Stimulated activated naive B cell treated with anti-CD40 and anti-IgM and Interleukin-4, amounts not matched to agents 10 μg/mL and 1 μg/mL and 100 μg/mL, for 72 hours (primary cell): Measurements from ENCODE around the gene MVB12B.

Source experiments
- ATAC-seq, 2 donors: fragments of 150-1000 bp; cut with Tn5 transposase; replicated peaks; 2 replicates each; pipeline ENCODE4 v1.10.0; 2021; ENCODE audit warnings: moderate library complexity in 1 of 2
- DNase-seq: peaks from one replicate; pipeline ENCODE4 v3.0.0; 2021
- H3K27ac Mint-ChIP-seq: one replicate; pipeline ENCODE4 v1.8.0; 2022; ENCODE audit warnings: mild to moderate bottlenecking, mixed read lengths
- H3K27me3 Mint-ChIP-seq, 2 donors: one replicate each; pipeline ENCODE4 v1.8.0; 2022; ENCODE audit warnings: mixed read lengths in 2 of 2
- H3K36me3 Mint-ChIP-seq, 2 donors: one replicate each; pipeline ENCODE4 v1.8.0; 2022; ENCODE audit warnings: mixed read lengths in 2 of 2, mild to moderate bottlenecking in 1 of 2
- H3K4me1 Mint-ChIP-seq, 2 donors: one replicate each; pipeline ENCODE4 v1.8.0; 2022; ENCODE audit warnings: mixed read lengths in 2 of 2, mild to moderate bottlenecking in 1 of 2
- H3K4me3 Mint-ChIP-seq, 2 donors: one replicate each; pipeline ENCODE4 v1.8.0; 2022; ENCODE audit warnings: mild to moderate bottlenecking in 2 of 2, mixed read lengths in 2 of 2, moderate library complexity in 1 of 2
- H3K9me3 Mint-ChIP-seq, 2 donors: one replicate each; pipeline ENCODE4 v1.8.0; 2022; ENCODE audit warnings: mixed read lengths in 2 of 2, mild to moderate bottlenecking in 1 of 2

The MVB12B gene

GRCh38 chr9:126459546-126459945 is 132.9 kb downstream of the MVB12B start:
- no peak for ATAC-seq
- no peaks in the 10 kb centered on the region for H3K4me1 Mint-ChIP-seq
- no peak overlapping the region for H3K27ac Mint-ChIP-seq
- H3K4me3 Mint-ChIP-seq, result no peak overlapping the region
- H3K9me3 Mint-ChIP-seq, result no peaks in the 10 kb centered on the region
- H3K27me3 Mint-ChIP-seq, result no peaks in the 10 kb centered on the region
- DNase-seq, result no peak
- H3K36me3 Mint-ChIP-seq, result no peaks in the 10 kb centered on the region

GRCh38 chr9:126459965-126460843 is 133.6 kb downstream of the MVB12B start:
- Mint-ChIP-seq H3K27me3 (no peaks in the 10 kb centered on the region), H3K9me3 (no peaks in the 10 kb centered on the region), H3K36me3 (no peaks in the 10 kb centered on the region), H3K4me1 (no peaks in the 10 kb centered on the region), H3K27ac (no peak overlapping the region), H3K4me3 (no peak overlapping the region)
- no peak for DNase-seq
- no peak for ATAC-seq

- Mint-ChIP-seq H3K27ac (no peak overlapping the region), H3K27me3 (no peaks in the 10 kb centered on the region), H3K4me1 (no peaks in the 10 kb centered on the region), H3K4me3 (no peak overlapping the region), H3K9me3 (no peaks in the 10 kb centered on the region), H3K36me3 (no peaks in the 10 kb centered on the region)
- DNase-seq (no peak), ATAC-seq (no peak)
These were observed 134.4 kb downstream of the MVB12B start for GRCh38 chr9:126461029-126461428.

GRCh38 chr9:126461608-126462007 is 135.0 kb downstream of the MVB12B start:
- no peak for DNase-seq
- ATAC-seq, result no peak
- H3K27ac Mint-ChIP-seq, result no peak overlapping the region
- no peaks in the 10 kb centered on the region for H3K27me3 Mint-ChIP-seq
- H3K4me1 Mint-ChIP-seq, result no peaks in the 10 kb centered on the region
- no peak overlapping the region for H3K4me3 Mint-ChIP-seq
- H3K9me3 Mint-ChIP-seq, result no peaks in the 10 kb centered on the region
- H3K36me3 Mint-ChIP-seq, result no peaks in the 10 kb centered on the region

- no peaks in the 10 kb centered on the region for H3K9me3 Mint-ChIP-seq
- no peak for ATAC-seq
- no peaks in the 10 kb centered on the region for H3K27me3 Mint-ChIP-seq
- H3K4me1 Mint-ChIP-seq, result peaks cover 0 to under 1% of the 10 kb centered on the region in 2 donors
- H3K27ac Mint-ChIP-seq, result no peak overlapping the region
- H3K4me3 Mint-ChIP-seq, result no peak overlapping the region
- no peak for DNase-seq
- peaks cover 0 to 3% of the 10 kb centered on the region in 2 donors for H3K36me3 Mint-ChIP-seq
These were observed 136.0 kb downstream of the MVB12B start for GRCh38 chr9:126462617-126463016.

GRCh38 chr9:126463426-126463825 is 136.8 kb downstream of the MVB12B start:
- Mint-ChIP-seq H3K9me3 (no peaks in the 10 kb centered on the region), H3K36me3 (peaks cover 0 to 8% of the 10 kb centered on the region in 2 donors), H3K4me1 (peaks cover 5 to 8% of the 10 kb centered on the region in 2 donors), H3K27ac (no peak overlapping the region), H3K27me3 (peaks cover 0 to 6% of the 10 kb centered on the region in 2 donors), H3K4me3 (no peak overlapping the region)
- no peak for ATAC-seq
- no peak for DNase-seq

GRCh38 chr9:126464694-126465441 is 138.2 kb downstream of the MVB12B start:
- H3K27me3 Mint-ChIP-seq, result peaks cover 0 to 9% of the 10 kb centered on the region in 2 donors
- H3K27ac Mint-ChIP-seq, result no peak overlapping the region
- no peak for DNase-seq
- H3K4me3 Mint-ChIP-seq, result no peak overlapping the region
- H3K36me3 Mint-ChIP-seq, result peaks cover 0 to 11% of the 10 kb centered on the region in 2 donors
- ATAC-seq, result no peak
- H3K4me1 Mint-ChIP-seq, result peaks cover 16 to 23% of the 10 kb centered on the region in 2 donors
- no peaks in the 10 kb centered on the region for H3K9me3 Mint-ChIP-seq

GRCh38 chr9:126465977-126466376 is 139.3 kb downstream of the MVB12B start:
- H3K27me3 Mint-ChIP-seq, result peaks cover 0 to 9% of the 10 kb centered on the region in 2 donors
- H3K4me1 Mint-ChIP-seq, result peaks cover 22 to 34% of the 10 kb centered on the region in 2 donors

GRCh38 chr9:126468141-126468825 is 141.7 kb downstream of the MVB12B start:
- Mint-ChIP-seq H3K4me3 (no peak overlapping the region), H3K4me1 (peaks cover 34 to 48% of the 10 kb centered on the region in 2 donors), H3K36me3 (peaks cover 0 to 11% of the 10 kb centered on the region in 2 donors), H3K27me3 (peaks cover under 1 to 9% of the 10 kb centered on the region in 2 donors), H3K27ac (peak overlapping the region; percentile 10), H3K9me3 (no peaks in the 10 kb centered on the region)
- no peak for ATAC-seq
- no peak for DNase-seq

More at GRCh38 chr9:126465977-126466376, 139.3 kb downstream of the MVB12B start:
- H3K9me3 Mint-ChIP-seq, result no peaks in the 10 kb centered on the region
- ATAC-seq (no peak), DNase-seq (no peak)
- H3K4me3 Mint-ChIP-seq, result no peak overlapping the region
- H3K27ac Mint-ChIP-seq, result no peak overlapping the region
- peaks cover 0 to 11% of the 10 kb centered on the region in 2 donors for H3K36me3 Mint-ChIP-seq

- DNase-seq (peak; percentile 17), ATAC-seq (peak; percentile 80 to 85)
- H3K4me1 Mint-ChIP-seq, result peaks cover 34 to 57% of the 10 kb centered on the region in 2 donors
- H3K36me3 Mint-ChIP-seq, result peaks cover 0 to 18% of the 10 kb centered on the region in 2 donors
- H3K27me3 Mint-ChIP-seq, result peaks cover 9 to 17% of the 10 kb centered on the region in 2 donors
- H3K4me3 Mint-ChIP-seq, result peak overlapping the region; percentile 14 to 74
- H3K9me3 Mint-ChIP-seq, result no peaks in the 10 kb centered on the region
- H3K27ac Mint-ChIP-seq, result peak overlapping the region; percentile 88
These were observed 143.8 kb downstream of the MVB12B start for GRCh38 chr9:126470241-126470993.

- Mint-ChIP-seq H3K9me3 (peaks cover 0 to 1% of the 10 kb centered on the region in 2 donors), H3K4me3 (peak overlapping the region; percentile 69 to 74), H3K27me3 (peaks cover 9 to 17% of the 10 kb centered on the region in 2 donors), H3K4me1 (peaks cover 37 to 65% of the 10 kb centered on the region in 2 donors), H3K36me3 (peaks cover 4 to 21% of the 10 kb centered on the region in 2 donors), H3K27ac (peak overlapping the region; percentile 88)
- peak; percentile 78 for DNase-seq
- ATAC-seq, result peak; percentile 84 to 87
These were observed 144.5 kb downstream of the MVB12B start for GRCh38 chr9:126471084-126471624.

GRCh38 chr9:126472198-126472947 is 145.7 kb downstream of the MVB12B start:
- no peak overlapping the region for H3K4me3 Mint-ChIP-seq
- peaks cover 7 to 27% of the 10 kb centered on the region in 2 donors for H3K36me3 Mint-ChIP-seq
- peaks cover 9 to 17% of the 10 kb centered on the region in 2 donors for H3K27me3 Mint-ChIP-seq
- DNase-seq, result no peak
- no peak overlapping the region for H3K27ac Mint-ChIP-seq
- peaks cover 39 to 66% of the 10 kb centered on the region in 2 donors for H3K4me1 Mint-ChIP-seq
- peaks cover 5 to 6% of the 10 kb centered on the region in 2 donors for H3K9me3 Mint-ChIP-seq
- no peak for ATAC-seq

- ATAC-seq (no peak), DNase-seq (no peak)
- peaks cover 7 to 26% of the 10 kb centered on the region in 2 donors for H3K36me3 Mint-ChIP-seq
- H3K4me1 Mint-ChIP-seq, result peaks cover 39 to 63% of the 10 kb centered on the region in 2 donors
- peaks cover 9 to 17% of the 10 kb centered on the region in 2 donors for H3K27me3 Mint-ChIP-seq
- no peak overlapping the region for H3K27ac Mint-ChIP-seq
- H3K9me3 Mint-ChIP-seq, result peaks cover 6% of the 10 kb centered on the region in 2 donors
- no peak overlapping the region for H3K4me3 Mint-ChIP-seq
These were observed 146.3 kb downstream of the MVB12B start for GRCh38 chr9:126472948-126473298.
